Stomach smooth muscle (tissue), 2 donors: ENCODE results near the gene KCNAB1.
A peak's percentile ranks its signal among the peaks of the same experiment; 100 is the strongest.

Experiments
- H3K27ac ChIP-seq: one replicate; pipeline ENCODE4 v1.7.0; 2013; ENCODE audit warnings: mild to moderate bottlenecking, low read length, inconsistent platforms
- H3K27me3 ChIP-seq, 2 donors: one replicate each; pipeline ENCODE4 v1.7.0; 2013; ENCODE audit warnings: low read length in 2 of 2; ENCODE audit not compliant: insufficient read depth in 2 of 2, control insufficient read depth in 1 of 2
- H3K36me3 ChIP-seq, 2 donors: one replicate each; pipeline ENCODE4 v1.7.0; 2013; ENCODE audit warnings: low read length in 2 of 2; ENCODE audit not compliant: control insufficient read depth in 2 of 2, insufficient read depth in 2 of 2
- H3K4me1 ChIP-seq: one replicate; pipeline ENCODE4 v1.7.0; 2013; ENCODE audit warnings: low read length; ENCODE audit not compliant: control insufficient read depth, insufficient read depth
- H3K4me3 ChIP-seq, 2 donors: one replicate each; pipeline ENCODE4 v1.7.0; 2013; ENCODE audit warnings: low read length in 2 of 2
- H3K9ac ChIP-seq, 2 donors: one replicate each; pipeline ENCODE4 v1.7.0; 2013; ENCODE audit warnings: low read length in 2 of 2, mild to moderate bottlenecking in 1 of 2
- H3K9me3 ChIP-seq, 2 donors: one replicate each; pipeline ENCODE4 v1.7.0; 2013; ENCODE audit warnings: low read length in 2 of 2; ENCODE audit not compliant: control insufficient read depth in 2 of 2
- donor health status: healthy.
- donor health status: Pancreatic carcinoma.

Gene KCNAB1

GRCh38 chr3:156472684-156473083, 352.3 kb downstream of the KCNAB1 start:
- Histone ChIP-seq H3K9me3 (no peaks in the 10 kb centered on the region), H3K4me3 (no peak overlapping the region), H3K27ac (no peak overlapping the region), H3K27me3 (no peaks in the 10 kb centered on the region), H3K9ac (no peak overlapping the region), H3K4me1 (peaks cover 7% of the 10 kb centered on the region), H3K36me3 (no peaks in the 10 kb centered on the region)

GRCh38 chr3:156473341-156473740, 353.0 kb downstream of the KCNAB1 start:
- H3K9me3 ChIP-seq, result no peaks in the 10 kb centered on the region
- no peak overlapping the region for H3K9ac ChIP-seq
- no peak overlapping the region for H3K4me3 ChIP-seq
- H3K27ac ChIP-seq, result no peak overlapping the region
- H3K36me3 ChIP-seq, result no peaks in the 10 kb centered on the region
- no peaks in the 10 kb centered on the region for H3K27me3 ChIP-seq
- H3K4me1 ChIP-seq, result peaks cover 7% of the 10 kb centered on the region

DNA sequence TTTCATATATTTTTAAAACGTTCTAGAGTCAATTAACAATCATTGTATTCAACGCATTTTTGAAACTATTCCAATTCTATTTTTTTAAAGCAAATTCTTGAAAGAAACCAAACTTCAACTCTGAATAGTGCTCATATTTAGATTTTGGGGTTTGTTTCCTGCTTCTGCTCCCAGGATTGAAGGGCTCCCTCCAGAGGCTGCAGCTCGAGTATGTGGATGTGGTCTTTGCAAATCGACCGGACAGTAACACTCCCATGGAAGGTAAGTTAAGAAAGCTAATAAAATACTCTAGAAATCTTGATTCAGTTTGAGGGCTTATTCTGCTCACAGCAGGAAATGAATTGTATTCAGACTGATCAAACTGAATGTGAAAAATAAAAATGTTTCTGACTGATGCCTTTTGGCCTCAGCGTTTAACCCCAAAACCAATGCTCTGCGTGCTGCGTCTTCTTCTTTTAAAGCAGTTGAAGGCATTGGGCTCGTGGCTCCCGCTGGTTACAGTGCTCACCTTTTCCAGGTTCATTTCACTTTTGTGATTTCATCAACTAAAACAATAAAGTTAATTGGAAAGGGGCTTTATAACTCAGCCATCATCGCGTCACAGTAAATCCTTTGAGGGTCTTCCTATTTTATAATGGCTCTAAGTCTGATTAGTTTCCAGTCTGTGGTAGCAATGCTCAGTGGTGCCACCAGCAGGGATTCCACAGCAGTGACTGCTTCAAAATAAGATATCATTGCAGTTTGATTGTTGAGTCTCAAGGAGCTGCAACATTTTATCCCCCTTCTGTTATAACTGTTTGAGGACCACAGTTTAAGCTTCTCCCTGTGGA, 354.4 kb downstream of the KCNAB1 start:
- Histone ChIP-seq H3K4me3 (no peak overlapping the region), H3K4me1 (peaks cover 7% of the 10 kb centered on the region)

GRCh38 chr3:156477323-156477722, 356.9 kb downstream of the KCNAB1 start:
- Histone ChIP-seq H3K4me3 (no peak overlapping the region), H3K9me3 (no peaks in the 10 kb centered on the region), H3K27ac (peak overlapping the region; percentile 47), H3K9ac (no peak overlapping the region), H3K27me3 (no peaks in the 10 kb centered on the region), H3K4me1 (peaks cover 3% of the 10 kb centered on the region), H3K36me3 (no peaks in the 10 kb centered on the region)

More for the DNA sequence above, 354.4 kb downstream of the KCNAB1 start:
- Histone ChIP-seq H3K9me3 (no peaks in the 10 kb centered on the region), H3K27me3 (no peaks in the 10 kb centered on the region), H3K36me3 (no peaks in the 10 kb centered on the region), H3K9ac (no peak overlapping the region), H3K27ac (no peak overlapping the region)

DNA sequence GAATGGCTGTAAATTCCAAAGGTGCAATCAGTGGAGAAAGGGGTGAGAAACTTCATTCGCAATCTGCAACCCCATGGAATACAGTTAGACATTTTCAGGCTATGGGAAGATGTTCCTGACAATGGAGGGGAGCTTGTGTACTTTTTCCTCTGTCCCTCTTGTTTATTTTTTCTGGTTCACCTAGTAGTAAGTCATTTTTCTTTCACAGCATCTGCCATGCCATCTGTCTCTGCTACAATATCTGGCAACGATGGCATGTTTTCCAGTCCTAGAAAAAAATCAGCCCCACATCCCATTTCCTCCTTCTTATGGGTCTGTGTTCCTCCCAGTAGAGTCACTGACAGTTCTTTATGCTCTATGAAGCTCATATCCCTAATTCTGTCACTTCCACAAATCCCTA, 358.5 kb downstream of the KCNAB1 start:
- Histone ChIP-seq H3K36me3 (no peaks in the 10 kb centered on the region), H3K4me1 (peaks cover 11% of the 10 kb centered on the region), H3K4me3 (no peak overlapping the region), H3K9ac (no peak overlapping the region), H3K27ac (no peak overlapping the region), H3K27me3 (no peaks in the 10 kb centered on the region), H3K9me3 (no peaks in the 10 kb centered on the region)

DNA sequence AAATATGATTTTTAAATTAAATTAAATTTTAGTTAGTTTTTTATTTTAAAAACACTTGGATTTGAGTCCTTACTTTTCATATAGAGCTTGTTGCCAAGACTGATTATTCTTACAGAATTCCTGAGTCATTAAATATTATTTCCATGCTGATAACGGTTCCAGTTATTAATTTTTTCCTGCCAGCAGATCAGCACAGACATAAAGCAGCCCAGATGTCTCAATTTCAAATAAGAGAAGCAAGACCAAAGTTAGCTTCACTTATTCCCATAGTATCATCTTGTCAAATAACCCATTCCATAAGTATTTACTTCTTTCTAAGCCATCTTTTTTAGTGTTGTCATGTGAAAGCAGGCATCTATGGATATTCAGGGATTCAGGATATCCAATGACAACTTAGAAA, 359.2 kb downstream of the KCNAB1 start:
- Histone ChIP-seq H3K36me3 (no peaks in the 10 kb centered on the region), H3K4me1 (peaks cover 11% of the 10 kb centered on the region), H3K9ac (no peak overlapping the region), H3K9me3 (no peaks in the 10 kb centered on the region), H3K27me3 (no peaks in the 10 kb centered on the region), H3K27ac (no peak overlapping the region), H3K4me3 (no peak overlapping the region)

DNA sequence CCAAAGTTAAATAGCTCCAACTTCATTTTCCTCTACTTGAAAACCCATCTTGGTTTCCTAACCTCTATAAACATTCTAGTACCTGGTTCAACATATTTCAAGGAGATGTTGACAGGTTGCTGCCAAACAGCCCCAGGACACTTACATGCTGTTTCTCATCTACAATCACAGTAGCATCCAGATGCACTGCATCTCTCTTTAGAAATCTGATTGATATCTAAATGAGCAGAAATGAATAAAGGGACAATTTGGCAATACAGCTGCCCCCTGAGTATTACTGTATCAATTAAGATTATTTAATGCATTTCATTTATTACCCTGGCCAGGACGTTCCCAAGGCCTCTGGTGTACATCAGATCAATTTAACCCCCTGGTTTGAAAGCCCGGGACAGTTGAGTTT, 360.6 kb downstream of the KCNAB1 start:
- no peak overlapping the region for H3K9ac ChIP-seq
- H3K9me3 ChIP-seq, result no peaks in the 10 kb centered on the region
- peak overlapping the region; percentile 8 for H3K27ac ChIP-seq
- H3K27me3 ChIP-seq, result no peaks in the 10 kb centered on the region
- H3K4me3 ChIP-seq, result no peak overlapping the region
- peaks cover 11% of the 10 kb centered on the region for H3K4me1 ChIP-seq
- no peaks in the 10 kb centered on the region for H3K36me3 ChIP-seq

- Histone ChIP-seq H3K27ac (peak overlapping the region; percentile 50), H3K9me3 (no peaks in the 10 kb centered on the region), H3K4me1 (peaks cover 9% of the 10 kb centered on the region), H3K4me3 (no peak overlapping the region), H3K36me3 (no peaks in the 10 kb centered on the region), H3K9ac (no peak overlapping the region), H3K27me3 (no peaks in the 10 kb centered on the region)
These were observed 362.6 kb downstream of the KCNAB1 start for GRCh38 chr3:156483002-156483401.

- Histone ChIP-seq H3K27me3 (no peaks in the 10 kb centered on the region), H3K9me3 (no peaks in the 10 kb centered on the region), H3K27ac (peak overlapping the region; percentile 50), H3K9ac (peak overlapping the region in 1 of 2 donors; percentile 36), H3K36me3 (no peaks in the 10 kb centered on the region), H3K4me3 (peak overlapping the region; percentile 22 to 23), H3K4me1 (peaks cover 9% of the 10 kb centered on the region)
These were observed 363.0 kb downstream of the KCNAB1 start for GRCh38 chr3:156483426-156483825.

DNA sequence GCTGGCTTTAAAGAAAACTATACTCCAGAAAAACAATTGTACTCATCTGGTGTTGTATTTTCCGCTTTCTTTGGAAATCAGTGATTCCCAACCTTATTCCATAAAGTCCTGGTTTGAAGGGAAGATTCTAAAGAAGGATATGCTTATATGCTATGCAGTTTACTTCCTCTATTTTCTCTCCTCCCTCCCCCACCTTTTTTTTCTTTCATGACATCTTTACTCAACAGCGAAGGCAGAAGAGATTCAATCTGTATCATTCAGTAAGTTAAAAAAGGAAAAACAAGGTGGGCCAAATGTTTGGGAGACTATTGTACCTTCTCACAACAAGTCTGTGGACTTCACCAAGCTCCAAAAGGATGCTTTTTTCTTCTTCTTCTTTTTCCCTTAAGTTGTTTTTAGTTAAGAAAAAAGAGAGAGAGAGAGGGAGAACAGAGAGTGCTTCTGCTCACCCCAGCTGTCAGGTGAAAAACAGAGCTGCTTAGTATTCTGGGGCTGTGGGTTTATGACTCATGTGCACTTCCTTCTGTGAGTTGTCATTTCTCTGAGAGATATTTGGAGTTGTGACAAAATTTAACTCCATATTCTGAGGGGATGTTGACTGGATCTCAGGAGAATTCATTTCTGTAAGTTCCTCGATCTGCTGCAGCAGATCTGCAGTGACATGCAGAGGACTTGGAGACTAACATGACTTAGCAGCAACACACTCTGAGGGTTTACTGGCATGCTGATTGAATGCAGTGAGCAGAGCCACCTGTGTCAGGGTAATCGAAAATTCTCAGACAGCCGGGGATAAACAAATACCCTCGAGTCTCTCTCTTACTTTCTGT, 363.8 kb downstream of the KCNAB1 start:
- Histone ChIP-seq H3K9ac (peak overlapping the region in 1 of 2 donors; percentile 36), H3K27me3 (no peaks in the 10 kb centered on the region), H3K27ac (peak overlapping the region; percentile 50), H3K4me3 (peak overlapping the region; percentile 16 to 55), H3K36me3 (no peaks in the 10 kb centered on the region), H3K9me3 (no peaks in the 10 kb centered on the region), H3K4me1 (peaks cover 9% of the 10 kb centered on the region)
